Measurements from ENCODE around the gene TPM2.
A peak's percentile ranks its signal among the peaks of the same experiment; 100 is the strongest.

TPM2 gene

GRCh38 chr9:35679091-35679490 lies 10.6 kb downstream of the TPM2 start:
- DNase-seq (ENCODE audit: low spot score) = no peak

- no peak for DNase-seq (ENCODE audit: low spot score)
Observed at GRCh38 chr9:35675732-35676392, 13.9 kb downstream of the TPM2 start.

GRCh38 chr9:35675204-35675603 lies 14.5 kb downstream of the TPM2 start:
- DNase-seq (ENCODE audit: low spot score) = no peak

- no peak for DNase-seq (ENCODE audit: low spot score)
Observed at GRCh38 chr9:35674025-35674361, 15.7 kb downstream of the TPM2 start.

- no peak for DNase-seq (ENCODE audit: low spot score)
Observed at GRCh38 chr9:35673132-35674024, 16.3 kb downstream of the TPM2 start, which contains the start of gene CA9. Gene CA9 (plus strand): TSS chr9:35673928. CDS start chr9:35673960, 32 bp downstream.

- DNase-seq (ENCODE audit: low spot score) = no peak
Observed at GRCh38 chr9:35669331-35670145, 20.2 kb downstream of the TPM2 start.

GRCh38 chr9:35667939-35668338 lies 21.8 kb downstream of the TPM2 start:
- DNase-seq (ENCODE audit: low spot score) = no peak

- peak; percentile 14 for DNase-seq (ENCODE audit: low spot score)
Observed at GRCh38 chr9:35666549-35666948, 23.2 kb downstream of the TPM2 start.

GRCh38 chr9:35666045-35666444 lies 23.7 kb downstream of the TPM2 start:
- no peak for DNase-seq (ENCODE audit: low spot score)

GRCh38 chr9:35665471-35665818 lies 24.3 kb downstream of the TPM2 start:
- DNase-seq (ENCODE audit: low spot score) = no peak

GRCh38 chr9:35664531-35665470 lies 24.9 kb downstream of the TPM2 start, which contains the start of gene ARHGEF39:
Gene ARHGEF39 (minus strand): TSS chr9:35665195. CDS start chr9:35665169, 26 bp downstream.
- DNase-seq (ENCODE audit: low spot score) = peak; percentile 65

- DNase-seq (ENCODE audit: low spot score) = no peak
Observed at GRCh38 chr9:35662437-35662836, 27.3 kb downstream of the TPM2 start.

- no peak for DNase-seq (ENCODE audit: low spot score)
Observed at GRCh38 chr9:35661756-35662350, 27.9 kb downstream of the TPM2 start.

- DNase-seq (ENCODE audit: low spot score) = no peak
Observed at GRCh38 chr9:35660966-35661415, 28.7 kb downstream of the TPM2 start.

- no peak for DNase-seq (ENCODE audit: low spot score)
Observed at GRCh38 chr9:35659340-35659739, 30.4 kb downstream of the TPM2 start.

GRCh38 chr9:35658968-35659220 lies 30.8 kb downstream of the TPM2 start:
- no peak for DNase-seq (ENCODE audit: low spot score)

- DNase-seq (ENCODE audit: low spot score) = peak; percentile 93
Observed at GRCh38 chr9:35658137-35658967, 31.4 kb downstream of the TPM2 start, which contains the start of gene CCDC107. Gene CCDC107 (plus strand): TSS chr9:35658292. CDS start chr9:35658380, 88 bp downstream.

GRCh38 chr9:35657546-35658136 lies 32.1 kb downstream of the TPM2 start, which contains the start of gene RMRP:
Gene RMRP (minus strand): TSS chr9:35658019.
- DNase-seq (ENCODE audit: low spot score) = peak; percentile 97

GRCh38 chr9:35656831-35657545 lies 32.7 kb downstream of the TPM2 start:
- DNase-seq (ENCODE audit: low spot score) = no peak

Data from NAMALWA (cell line).